ENCODE results near the gene TOR4A.

TOR4A gene

GRCh38 chr9:137296670-137297664, 19.4 kb downstream of the TOR4A start:
- ChIA-PET CTCF (interaction anchor here (0.6 to 1.5 kb wide), 3 partner anchors 148 to 857 kb away, joined by 3 to 8 read pairs (median 4); no protein-coding TSS in a partner anchor), POLR2A (ENCODE audit: low non-redundant PET) (no interaction called here)
- peak overlapping the region; percentile 44 for H3K27ac ChIP-seq
- TF ChIP-seq, protein P1, sequence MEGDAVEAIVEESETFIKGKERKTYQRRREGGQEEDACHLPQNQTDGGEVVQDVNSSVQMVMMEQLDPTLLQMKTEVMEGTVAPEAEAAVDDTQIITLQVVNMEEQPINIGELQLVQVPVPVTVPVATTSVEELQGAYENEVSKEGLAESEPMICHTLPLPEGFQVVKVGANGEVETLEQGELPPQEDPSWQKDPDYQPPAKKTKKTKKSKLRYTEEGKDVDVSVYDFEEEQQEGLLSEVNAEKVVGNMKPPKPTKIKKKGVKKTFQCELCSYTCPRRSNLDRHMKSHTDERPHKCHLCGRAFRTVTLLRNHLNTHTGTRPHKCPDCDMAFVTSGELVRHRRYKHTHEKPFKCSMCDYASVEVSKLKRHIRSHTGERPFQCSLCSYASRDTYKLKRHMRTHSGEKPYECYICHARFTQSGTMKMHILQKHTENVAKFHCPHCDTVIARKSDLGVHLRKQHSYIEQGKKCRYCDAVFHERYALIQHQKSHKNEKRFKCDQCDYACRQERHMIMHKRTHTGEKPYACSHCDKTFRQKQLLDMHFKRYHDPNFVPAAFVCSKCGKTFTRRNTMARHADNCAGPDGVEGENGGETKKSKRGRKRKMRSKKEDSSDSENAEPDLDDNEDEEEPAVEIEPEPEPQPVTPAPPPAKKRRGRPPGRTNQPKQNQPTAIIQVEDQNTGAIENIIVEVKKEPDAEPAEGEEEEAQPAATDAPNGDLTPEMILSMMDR (conservative IDR thresholded peaks at IDR 0.05; ENCODE audit: low read depth) = no peak
- no peak for DNase-seq (ENCODE audit: low spot score)

GRCh38 chr9:137297966-137298365, 20.4 kb downstream of the TOR4A start:
- ChIA-PET CTCF (no interaction called here), POLR2A (ENCODE audit: low non-redundant PET) (no interaction called here)
- TF ChIP-seq, protein P1 (conservative IDR thresholded peaks at IDR 0.05; ENCODE audit: low read depth) = no peak
- peak overlapping the region; percentile 77 for H3K27ac ChIP-seq
- DNase-seq (ENCODE audit: low spot score) = no peak

DNA sequence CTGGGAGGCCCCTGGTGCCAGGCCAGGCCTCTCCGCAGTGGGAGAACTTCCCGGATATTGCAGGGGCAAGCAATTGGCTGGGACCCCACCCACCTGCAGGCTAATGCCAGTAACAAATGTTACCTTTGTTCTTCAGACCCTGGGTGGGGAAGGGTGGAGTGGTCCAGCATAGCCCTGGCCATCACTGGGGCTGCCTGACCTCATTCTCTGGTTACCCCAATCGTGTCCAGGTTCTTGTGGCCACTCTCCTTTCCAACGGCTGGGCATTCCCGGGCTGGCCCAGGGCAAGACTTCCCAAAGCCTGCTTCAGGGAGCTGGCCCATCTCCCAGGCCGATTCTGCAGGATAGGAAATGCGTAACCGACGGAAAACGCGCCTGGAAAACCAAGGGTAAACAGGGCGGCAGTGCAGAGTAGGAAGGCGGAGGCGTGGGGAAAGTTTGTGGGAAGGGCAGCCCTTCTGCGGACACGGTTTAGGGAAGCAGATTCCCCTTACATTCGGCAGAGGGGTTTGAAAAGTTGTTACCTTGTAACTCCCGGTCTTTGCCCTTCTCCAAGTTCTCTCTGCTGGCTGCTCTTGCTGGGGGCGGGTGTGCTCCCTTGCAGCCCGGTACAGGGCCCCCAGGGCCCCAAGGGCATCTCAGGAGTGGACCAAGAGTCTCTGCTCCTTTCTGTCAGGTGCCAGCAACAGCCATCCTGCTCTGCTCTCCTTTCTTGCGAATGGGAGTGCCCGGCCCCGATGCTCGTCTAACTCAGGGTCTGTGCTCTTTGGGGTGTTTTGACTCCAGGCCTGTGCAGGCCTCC, 21.1 kb downstream of the TOR4A start:
- H3K27ac ChIP-seq = peak overlapping the region; percentile 77
- POLR2A ChIA-PET (ENCODE audit: low non-redundant PET) = interaction anchor here (0.6 kb wide), 1 partner anchor 12 kb away, joined by 4 read pairs; no protein-coding TSS in a partner anchor
- CTCF ChIA-PET = interaction anchor here (0.6 kb wide), 1 partner anchor 60 kb away, joined by 4 read pairs; no protein-coding TSS in a partner anchor
- DNase-seq (ENCODE audit: low spot score) = no peak
- TF ChIP-seq, protein P1 (conservative IDR thresholded peaks at IDR 0.05; ENCODE audit: low read depth) = no peak

DNA sequence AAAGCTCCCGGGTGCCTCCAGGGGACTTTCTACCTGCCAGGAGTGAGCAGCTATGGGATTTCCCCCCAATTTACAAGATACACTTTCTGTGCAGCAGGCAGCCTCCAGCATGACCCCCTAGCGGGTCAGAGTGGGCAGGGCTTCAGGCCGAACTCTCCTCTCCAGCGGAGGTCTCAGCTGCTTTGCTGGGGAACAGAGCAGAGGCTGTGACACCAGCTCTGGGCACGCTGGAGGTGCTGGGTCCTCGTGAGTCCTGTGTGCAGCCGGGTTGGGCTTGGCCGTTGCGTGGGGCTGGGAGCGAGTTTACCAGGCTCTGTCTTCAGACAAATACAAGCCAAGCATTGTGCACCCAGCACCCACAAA, 21.7 kb downstream of the TOR4A start:
- ChIA-PET POLR2A (ENCODE audit: low non-redundant PET) (interaction anchor here (0.6 kb wide), 1 partner anchor 13 kb away, joined by 4 read pairs; no protein-coding TSS in a partner anchor), CTCF (interaction anchor here (0.6 kb wide), 2 partner anchors 61 to 146 kb away, joined by 4 read pairs; no protein-coding TSS in a partner anchor)
- H3K27ac ChIP-seq = peak overlapping the region; percentile 77
- TF ChIP-seq, protein P1 (conservative IDR thresholded peaks at IDR 0.05; ENCODE audit: low read depth) = no peak
- DNase-seq (ENCODE audit: low spot score) = no peak

- ChIA-PET CTCF (interaction anchor here (0.7 to 0.8 kb wide), 2 partner anchors 110 to 271 kb away, joined by 3 read pairs; no protein-coding TSS in a partner anchor), POLR2A (ENCODE audit: low non-redundant PET) (interaction anchor here (0.5 kb wide), 1 partner anchor 45 kb away, joined by 4 read pairs; no protein-coding TSS in a partner anchor)
- DNase-seq (ENCODE audit: low spot score) = no peak
- peak overlapping the region; percentile 92 for H3K27ac ChIP-seq
- TF ChIP-seq, protein P1 (conservative IDR thresholded peaks at IDR 0.05; ENCODE audit: low read depth) = no peak
Measured at GRCh38 chr9:137299938-137300337, 22.4 kb downstream of the TOR4A start.

All from RWPE1 (cell line).